Measurements from ENCODE around the gene MFN1.

The MFN1 gene

GRCh38 chr3:179348325-179349013 lies 960 bp downstream of the MFN1 start:
- DNase-seq (ENCODE audit: low read depth) = no peak

GRCh38 chr3:179355996-179356395 lies 8.5 kb downstream of the MFN1 start:
- DNase-seq (ENCODE audit: low read depth) = no peak

- DNase-seq (ENCODE audit: low read depth) = no peak
Observed at GRCh38 chr3:179363332-179363731, 15.8 kb downstream of the MFN1 start.

GRCh38 chr3:179369621-179370020 lies 22.1 kb downstream of the MFN1 start:
- no peak for DNase-seq (ENCODE audit: low read depth)

- DNase-seq (ENCODE audit: low read depth) = no peak
Observed at GRCh38 chr3:179373938-179374337, 26.4 kb downstream of the MFN1 start.

- DNase-seq (ENCODE audit: low read depth) = no peak
Observed at GRCh38 chr3:179375091-179375999, 27.8 kb downstream of the MFN1 start.

GRCh38 chr3:179376474-179376873 lies 29.0 kb downstream of the MFN1 start:
- no peak for DNase-seq (ENCODE audit: low read depth)

GRCh38 chr3:179391906-179392305 lies 44.4 kb downstream of the MFN1 start:
- DNase-seq (ENCODE audit: low read depth) = no peak

GRCh38 chr3:179398574-179399231 lies 51.2 kb downstream of the MFN1 start:
- DNase-seq (ENCODE audit: low read depth) = no peak

GRCh38 chr3:179401561-179401960 lies 54.1 kb downstream of the MFN1 start:
- no peak for DNase-seq (ENCODE audit: low read depth)

GRCh38 chr3:179402963-179403362 lies 55.5 kb downstream of the MFN1 start:
- no peak for DNase-seq (ENCODE audit: low read depth)

GRCh38 chr3:179404307-179404706 lies 56.8 kb downstream of the MFN1 start:
- no peak for DNase-seq (ENCODE audit: low read depth)

GRCh38 chr3:179410331-179410730 lies 62.8 kb downstream of the MFN1 start:
- no peak for DNase-seq (ENCODE audit: low read depth)

GRCh38 chr3:179410999-179411398 lies 63.5 kb downstream of the MFN1 start:
- DNase-seq (ENCODE audit: low read depth) = no peak

GRCh38 chr3:179414804-179415203 lies 67.3 kb downstream of the MFN1 start:
- no peak for DNase-seq (ENCODE audit: low read depth)

- no peak for DNase-seq (ENCODE audit: low read depth)
Observed at GRCh38 chr3:179415377-179415776, 67.9 kb downstream of the MFN1 start.

- DNase-seq (ENCODE audit: low read depth) = no peak
Observed at GRCh38 chr3:179416681-179417080, 69.2 kb downstream of the MFN1 start.

GRCh38 chr3:179418610-179419009 lies 71.1 kb downstream of the MFN1 start:
- no peak for DNase-seq (ENCODE audit: low read depth)

- DNase-seq (ENCODE audit: low read depth) = no peak
Observed at GRCh38 chr3:179421500-179421899, 74.0 kb downstream of the MFN1 start.

- DNase-seq (ENCODE audit: low read depth) = no peak
Observed at GRCh38 chr3:179425075-179425474, 77.6 kb downstream of the MFN1 start.

GRCh38 chr3:179428876-179429548 lies 81.5 kb downstream of the MFN1 start:
- DNase-seq (ENCODE audit: low read depth) = no peak

- DNase-seq (ENCODE audit: low read depth) = no peak
Observed at GRCh38 chr3:179430277-179430870, 82.9 kb downstream of the MFN1 start.
